Spleen (tissue), 7 donors: ENCODE data around the gene TMEM91.

Experiments
- POLR2A ChIP-seq, 3 donors: fragments of 450-650 bp; IDR thresholded peaks; one replicate each; pipeline ENCODE4 v1.5.1; 2017; ENCODE audit warnings: antibody characterized with exemption in 3 of 3, mild to moderate bottlenecking in 1 of 3
- TF ChIP-seq, protein P1 (sequence below), 11 experiments: fragments of 200-600 bp in 7 of 11; fragments of 450-650 bp in 4 of 11; sonication (generic) in 4 of 11; IDR thresholded peaks in 8 of 11; conservative IDR thresholded peaks in 3 of 11; 1 replicate in 7 of 11; 2 replicates in 4 of 11; pipeline versions ENCODE4 v1.4.0 to v1.8.0; 2016 to 2021; ENCODE audit warnings: antibody characterized with exemption in 11 of 11, inconsistent platforms in 4 of 11, mild to moderate bottlenecking in 1 of 11
- donor health status: DM: no; HTN: no; CAD: no; lungs with moderate emphysema.
- donor health status: DM: no; HTN: no; CAD: no.
- donor health status: DM: no; HTN: no; CAD: no.

DNA sequence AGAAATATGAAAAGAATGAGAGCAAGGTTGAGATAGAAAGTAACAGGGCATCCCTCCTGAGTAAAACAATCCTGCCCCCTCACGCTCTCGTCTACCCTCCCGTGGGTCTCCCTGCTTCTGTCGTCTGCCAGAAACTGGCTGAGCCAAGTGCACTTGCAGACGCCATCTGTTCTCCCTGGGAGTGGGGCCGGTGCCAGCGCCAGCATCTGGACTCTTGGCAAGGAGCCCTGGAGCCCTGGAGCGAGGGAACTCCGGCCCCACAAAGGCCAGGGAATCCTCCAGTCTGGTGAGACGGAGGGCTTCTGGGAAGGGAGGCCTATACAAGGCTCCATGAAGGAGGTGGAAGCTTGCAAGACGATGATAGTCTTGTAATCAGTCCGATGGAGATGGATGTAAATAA is 2.3 kb upstream of the TMEM91 start:
- TF ChIP-seq, protein P1, sequence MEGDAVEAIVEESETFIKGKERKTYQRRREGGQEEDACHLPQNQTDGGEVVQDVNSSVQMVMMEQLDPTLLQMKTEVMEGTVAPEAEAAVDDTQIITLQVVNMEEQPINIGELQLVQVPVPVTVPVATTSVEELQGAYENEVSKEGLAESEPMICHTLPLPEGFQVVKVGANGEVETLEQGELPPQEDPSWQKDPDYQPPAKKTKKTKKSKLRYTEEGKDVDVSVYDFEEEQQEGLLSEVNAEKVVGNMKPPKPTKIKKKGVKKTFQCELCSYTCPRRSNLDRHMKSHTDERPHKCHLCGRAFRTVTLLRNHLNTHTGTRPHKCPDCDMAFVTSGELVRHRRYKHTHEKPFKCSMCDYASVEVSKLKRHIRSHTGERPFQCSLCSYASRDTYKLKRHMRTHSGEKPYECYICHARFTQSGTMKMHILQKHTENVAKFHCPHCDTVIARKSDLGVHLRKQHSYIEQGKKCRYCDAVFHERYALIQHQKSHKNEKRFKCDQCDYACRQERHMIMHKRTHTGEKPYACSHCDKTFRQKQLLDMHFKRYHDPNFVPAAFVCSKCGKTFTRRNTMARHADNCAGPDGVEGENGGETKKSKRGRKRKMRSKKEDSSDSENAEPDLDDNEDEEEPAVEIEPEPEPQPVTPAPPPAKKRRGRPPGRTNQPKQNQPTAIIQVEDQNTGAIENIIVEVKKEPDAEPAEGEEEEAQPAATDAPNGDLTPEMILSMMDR (IDR thresholded peaks at IDR 0.05 in 8 of 11, conservative IDR thresholded peaks at IDR 0.05 in 3 of 11), result no peak
- no peak for TF ChIP-seq POLR2A (IDR thresholded peaks at IDR 0.05)
